ENCODE data around the gene FUT1. TPM values are rescaled to one million over a fixed set of nuclear protein-coding genes. Genes with fewer than 3 reads are reported as not detected.

FUT1 gene
- total and polyA plus RNA-seq, 8 donors = 6.5 to 29.7 (median 11.4) TPM

- Histone ChIP-seq H3K27ac (no peak overlapping the region), H3K4me3 (no peak overlapping the region), H3K27me3 (no peaks in the 10 kb centered on the region), H3K9me3 (no peaks in the 10 kb centered on the region), H3K4me1 (no peaks in the 10 kb centered on the region), H3K36me3 (no peaks in the 10 kb centered on the region)
- ATAC-seq (peak in 1 of 4 donors; percentile 11), FAIRE-seq (no peak), DNase-seq (peak in 1 of 6 donors; percentile 58)
- intact Hi-C loops (cut with DNase I) = no loop called here
- WGBS, 2 donors = 80 to 85% methylated on average over 52 to 77 of the region's 77 CpGs
- TF ChIP-seq CTCF (IDR thresholded peaks at IDR 0.05) = no peak
Observed at GRCh38 chr19:48728911-48729664, 23.4 kb downstream of the FUT1 start.

- no peak for FAIRE-seq
- DNase-seq = peak in 1 of 6 donors; percentile 14
- Histone ChIP-seq H3K27ac (no peak overlapping the region), H3K36me3 (no peaks in the 10 kb centered on the region), H3K9me3 (no peaks in the 10 kb centered on the region), H3K27me3 (no peaks in the 10 kb centered on the region), H3K4me1 (no peaks in the 10 kb centered on the region), H3K4me3 (no peak overlapping the region)
- ATAC-seq = no peak
- no peak for TF ChIP-seq CTCF (IDR thresholded peaks at IDR 0.05)
- WGBS, 2 donors = 88 to 94% methylated on average over 2 of the region's 2 CpGs
- intact Hi-C loops (cut with DNase I) = no loop called here
Observed at GRCh38 chr19:48726556-48726955, 25.9 kb downstream of the FUT1 start.

GRCh38 chr19:48724796-48725753 lies 27.4 kb downstream of the FUT1 start:
- intact Hi-C loops (cut with DNase I) = no loop called here
- Histone ChIP-seq H3K4me1 (no peaks in the 10 kb centered on the region), H3K9me3 (no peaks in the 10 kb centered on the region), H3K4me3 (no peak overlapping the region), H3K27ac (peak overlapping the region; percentile 7 to 59 (median 50)), H3K36me3 (no peaks in the 10 kb centered on the region), H3K27me3 (no peaks in the 10 kb centered on the region)
- peak in 3 of 6 donors; percentile 17 to 64 (median 57) for DNase-seq
- 63 to 66% methylated on average over 11 of the region's 11 CpGs for WGBS, 2 donors
- no peak for FAIRE-seq
- no peak for TF ChIP-seq CTCF (IDR thresholded peaks at IDR 0.05)
- ATAC-seq = peak in 3 of 4 donors; percentile 11 to 35 (median 26)

GRCh38 chr19:48722196-48722708 lies 30.2 kb downstream of the FUT1 start:
- FAIRE-seq = no peak
- DNase-seq = no peak
- no peak for ATAC-seq

More at GRCh38 chr19:48722196-48722708, 30.2 kb downstream of the FUT1 start:
- Histone ChIP-seq H3K27ac (no peak overlapping the region), H3K36me3 (no peaks in the 10 kb centered on the region), H3K4me3 (no peak overlapping the region), H3K27me3 (no peaks in the 10 kb centered on the region), H3K9me3 (no peaks in the 10 kb centered on the region), H3K4me1 (no peaks in the 10 kb centered on the region)
- 83 to 88% methylated on average over 11 of the region's 11 CpGs for WGBS, 2 donors
- intact Hi-C loops (cut with DNase I) = no loop called here
- TF ChIP-seq CTCF (IDR thresholded peaks at IDR 0.05) = no peak

Data from pancreas (tissue), 10 donors.